Caco-2 (cell line): ENCODE data around the gene MYL7. TPM values are rescaled to one million over a fixed set of nuclear protein-coding genes. Genes with fewer than 3 reads are reported as not detected.
"Not testable (repeated sequence)": the region's sequence is repeated elsewhere in the genome, so short reads cannot be mapped to it uniquely, and the experiment has no call there.

Experiments used
- BruUV-seq: library from RNA; stranded (reverse); fragments of 400-500 nt; replicated peaks from 2 replicates; lab custom pipeline; 2021; lab: Mats Ljungman, UMichigan
- CTCF ChIA-PET: fragments of 300-600 bp; sonication (Branson Sonifier 250); formaldehyde crosslinking; loops from one replicate; lab custom pipeline; 2022; ENCODE audit warnings: antibody characterized with exemption; lab: Charles Lee
- POLR2A ChIA-PET: fragments of 300-600 bp; sonication (Branson Sonifier 250); formaldehyde crosslinking; loops from one replicate; lab custom pipeline; 2022; ENCODE audit warnings: antibody characterized with exemption; lab: Charles Lee
- DNase-seq, 2 experiments: peaks; one replicate each; pipeline versions ENCODE4 v3.0.0 to v3.0.0-alpha.2; 2020 to 2022
- H3K27me3 ChIP-seq: replicated peaks from 2 replicates; pipeline ENCODE4 v1.6.0; 2011; ENCODE audit warnings: low read length; ENCODE audit not compliant: control insufficient read depth, insufficient read depth
- H3K36me3 ChIP-seq: 2 replicates; pipeline ENCODE4 v1.5.1; 2011; ENCODE audit warnings: low read length; ENCODE audit not compliant: control insufficient read depth, insufficient read depth
- H3K4me1 ChIP-seq: fragments of 250-450 bp; sonication (Bioruptor Pico); 2 replicates; pipeline ENCODE4 v1.5.1; 2020; ENCODE audit warnings: mild to moderate bottlenecking
- H3K4me3 ChIP-seq: 2 replicates; pipeline ENCODE4 v1.5.1; 2011; ENCODE audit warnings: low read depth, mild to moderate bottlenecking, control low read depth, low read length
- H3K9me3 ChIP-seq: fragments of 250-450 bp; sonication (Bioruptor Pico); 2 replicates; pipeline ENCODE4 v1.5.1; 2020; ENCODE audit warnings: mild to moderate bottlenecking, moderate library complexity
- H3K27ac Mint-ChIP-seq: one replicate; pipeline ENCODE4 v1.8.0; 2022; ENCODE audit warnings: mixed read lengths; ENCODE audit not compliant: unreplicated experiment
- H3K27me3 Mint-ChIP-seq: one replicate; pipeline ENCODE4 v1.8.0; 2022; ENCODE audit warnings: mixed read lengths; ENCODE audit not compliant: insufficient read depth, unreplicated experiment
- H3K36me3 Mint-ChIP-seq: one replicate; pipeline ENCODE4 v1.8.0; 2022; ENCODE audit warnings: mild to moderate bottlenecking, mixed read lengths; ENCODE audit not compliant: insufficient read depth, unreplicated experiment
- H3K4me1 Mint-ChIP-seq: one replicate; pipeline ENCODE4 v1.8.0; 2022; ENCODE audit warnings: low read depth, mixed read lengths; ENCODE audit not compliant: unreplicated experiment
- H3K4me3 Mint-ChIP-seq: one replicate; pipeline ENCODE4 v1.8.0; 2022; ENCODE audit warnings: mild to moderate bottlenecking, moderate library complexity, mixed read lengths; ENCODE audit not compliant: unreplicated experiment
- H3K9me3 Mint-ChIP-seq: one replicate; pipeline ENCODE4 v1.8.0; 2022; ENCODE audit warnings: mixed read lengths; ENCODE audit not compliant: unreplicated experiment
- CTCF ChIP-seq, 2 experiments: fragments of 200-600 bp in 1 of 2; IDR thresholded peaks; 1 replicate in 1 of 2; 2 replicates in 1 of 2; pipeline versions ENCODE4 v1.5.1 to v1.8.0; 2011 to 2022; ENCODE audit warnings: antibody characterized with exemption in 1 of 2, control low read depth in 1 of 2, inconsistent platforms in 1 of 2, low read depth in 1 of 2, low read length in 1 of 2, mild to moderate bottlenecking in 1 of 2, moderate library complexity in 1 of 2; ENCODE audit not compliant: insufficient read depth in 1 of 2, severe bottlenecking in 1 of 2, unreplicated experiment in 1 of 2
- intact Hi-C: fragments of 100-400 bp; cut with micrococcal nuclease; formaldehyde crosslinking; loops from one replicate; pipeline ENCODE4 v1.10.0; 2022; ENCODE audit not compliant: unreplicated experiment
- total RNA-seq: library from RNA; stranded (reverse); gene quantifications from 2 replicates; pipeline ENCODE4 v1.2.3, GENCODE V29; 2022

The MYL7 gene
- total RNA-seq, 1 experiment from 2014 or later, result 16.2 TPM

- Histone ChIP-seq H3K4me1 (peaks cover 15% of the 10 kb centered on the region), H3K27me3 (no peaks in the 10 kb centered on the region), H3K4me3 (no peak overlapping the region), H3K9me3 (no peaks in the 10 kb centered on the region), H3K36me3 (no peaks in the 10 kb centered on the region)
- CTCF ChIA-PET, result no interaction called here
- intact Hi-C loops, result no loop called here
- H3K27ac Mint-ChIP-seq, result no peak overlapping the region
- H3K4me3 Mint-ChIP-seq, result no peak overlapping the region
- no peaks in the 10 kb centered on the region for H3K27me3 Mint-ChIP-seq
- H3K9me3 Mint-ChIP-seq, result no peaks in the 10 kb centered on the region
- BruUV-seq, result no TSS peak
- DNase-seq, result no peak
- POLR2A ChIA-PET, result no interaction called here
- peaks cover 11% of the 10 kb centered on the region for H3K4me1 Mint-ChIP-seq
- peaks cover 11% of the 10 kb centered on the region for H3K36me3 Mint-ChIP-seq
- no peak for TF ChIP-seq CTCF (IDR thresholded peaks at IDR 0.05; ENCODE audit: insufficient read depth in 1 of 2, low read depth in 1 of 2, low read length in 1 of 2, severe bottlenecking in 1 of 2, unreplicated experiment in 1 of 2)
Measured at GRCh38 chr7:44127161-44127560, 14.0 kb downstream of the MYL7 start.

- CTCF ChIA-PET, H3K4me3 Mint-ChIP-seq, H3K9me3 ChIP-seq, H3K4me3 ChIP-seq, H3K9me3 Mint-ChIP-seq, DNase-seq, BruUV-seq, POLR2A ChIA-PET, intact Hi-C loops, H3K4me1 ChIP-seq, H3K27me3 ChIP-seq, H3K27me3 Mint-ChIP-seq, H3K36me3 ChIP-seq, H3K4me1 Mint-ChIP-seq, H3K27ac Mint-ChIP-seq: not testable (repeated sequence)
- H3K36me3 Mint-ChIP-seq, result peaks cover 11% of the 10 kb centered on the region
Measured at GRCh38 chr7:44126574-44126973, 14.6 kb downstream of the MYL7 start.

- Mint-ChIP-seq H3K4me1 (peaks cover 12% of the 10 kb centered on the region), H3K4me3 (no peak overlapping the region), H3K27me3 (no peaks in the 10 kb centered on the region), H3K36me3 (peaks cover 18% of the 10 kb centered on the region), H3K27ac (no peak overlapping the region), H3K9me3 (no peaks in the 10 kb centered on the region)
- Histone ChIP-seq H3K9me3 (no peaks in the 10 kb centered on the region), H3K4me3 (no peak overlapping the region), H3K4me1 (no peaks in the 10 kb centered on the region), H3K36me3 (no peaks in the 10 kb centered on the region), H3K27me3 (no peaks in the 10 kb centered on the region)
- CTCF ChIA-PET, result no interaction called here
- intact Hi-C loops, result no loop called here
- BruUV-seq, result no TSS peak
- POLR2A ChIA-PET, result interaction anchor here (0.6 kb wide), 1 partner anchor 723 kb away, joined by 3 read pairs; the partner anchor contains the start of gene H2AZ2
- TF ChIP-seq CTCF (IDR thresholded peaks at IDR 0.05; ENCODE audit: insufficient read depth in 1 of 2, low read depth in 1 of 2, low read length in 1 of 2, severe bottlenecking in 1 of 2, unreplicated experiment in 1 of 2), result no peak
- no peak for DNase-seq
Measured at GRCh38 chr7:44124822-44125202, 16.3 kb downstream of the MYL7 start.
